Suprapubic skin (tissue), 4 donors: Measurements from ENCODE around the gene PRRG3.

Experiments used
- POLR2A ChIP-seq, 2 donors: fragments of 450-650 bp; IDR thresholded peaks; one replicate each; pipeline ENCODE4 v1.6.1; 2017; ENCODE audit warnings: antibody characterized with exemption in 2 of 2, mild to moderate bottlenecking in 2 of 2, moderate library complexity in 2 of 2
- POLR2AphosphoS5 ChIP-seq, 3 donors: sonication (generic); formaldehyde crosslinking; IDR thresholded peaks; one replicate each; pipeline ENCODE4 v1.6.1; 2017; ENCODE audit warnings: antibody characterized with exemption in 3 of 3
- TF ChIP-seq, protein P1 (sequence below), 2 donors: fragments of 200-600 bp in 1 of 2; fragments of 450-650 bp in 1 of 2; sonication (generic) in 1 of 2; IDR thresholded peaks; one replicate each; pipeline ENCODE4 v1.5.1; 2016 to 2019; ENCODE audit warnings: antibody characterized with exemption in 2 of 2, mild to moderate bottlenecking in 1 of 2, moderate library complexity in 1 of 2

DNA sequence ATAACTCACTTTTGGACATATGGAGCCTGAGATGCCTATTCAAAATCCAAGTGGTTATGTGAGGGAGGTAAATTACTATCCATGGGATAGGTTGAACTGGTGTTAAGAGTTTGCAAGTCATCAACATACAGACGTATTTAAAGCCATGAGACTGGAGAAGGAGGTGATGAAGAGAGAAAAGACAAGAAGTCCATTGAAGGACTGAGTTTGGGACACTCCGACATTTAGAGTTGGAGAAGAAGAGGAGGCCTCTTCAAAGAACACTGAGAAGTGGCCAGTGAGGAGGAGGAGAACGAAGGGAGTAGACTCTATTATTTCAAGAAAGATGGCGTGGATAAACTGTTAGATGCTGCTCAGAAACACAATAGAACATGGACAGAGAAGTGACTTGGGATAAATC lies 39.2 kb downstream of the PRRG3 start, which contains the start of gene CNGA2:
- TF ChIP-seq, protein P1, sequence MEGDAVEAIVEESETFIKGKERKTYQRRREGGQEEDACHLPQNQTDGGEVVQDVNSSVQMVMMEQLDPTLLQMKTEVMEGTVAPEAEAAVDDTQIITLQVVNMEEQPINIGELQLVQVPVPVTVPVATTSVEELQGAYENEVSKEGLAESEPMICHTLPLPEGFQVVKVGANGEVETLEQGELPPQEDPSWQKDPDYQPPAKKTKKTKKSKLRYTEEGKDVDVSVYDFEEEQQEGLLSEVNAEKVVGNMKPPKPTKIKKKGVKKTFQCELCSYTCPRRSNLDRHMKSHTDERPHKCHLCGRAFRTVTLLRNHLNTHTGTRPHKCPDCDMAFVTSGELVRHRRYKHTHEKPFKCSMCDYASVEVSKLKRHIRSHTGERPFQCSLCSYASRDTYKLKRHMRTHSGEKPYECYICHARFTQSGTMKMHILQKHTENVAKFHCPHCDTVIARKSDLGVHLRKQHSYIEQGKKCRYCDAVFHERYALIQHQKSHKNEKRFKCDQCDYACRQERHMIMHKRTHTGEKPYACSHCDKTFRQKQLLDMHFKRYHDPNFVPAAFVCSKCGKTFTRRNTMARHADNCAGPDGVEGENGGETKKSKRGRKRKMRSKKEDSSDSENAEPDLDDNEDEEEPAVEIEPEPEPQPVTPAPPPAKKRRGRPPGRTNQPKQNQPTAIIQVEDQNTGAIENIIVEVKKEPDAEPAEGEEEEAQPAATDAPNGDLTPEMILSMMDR (IDR thresholded peaks at IDR 0.05), result no peak
- TF ChIP-seq POLR2AphosphoS5 (IDR thresholded peaks at IDR 0.05), result no peak
- no peak for TF ChIP-seq POLR2A (IDR thresholded peaks at IDR 0.05)
